MCF 10A (cell line): Measurements from ENCODE around the gene ASPSCR1. TPM values are rescaled to one million over a fixed set of nuclear protein-coding genes. Genes with fewer than 3 reads are reported as not detected.

Source experiments
- BruUV-seq: library from RNA; stranded (reverse); fragments of 400-500 nt; replicated peaks from 2 replicates; lab custom pipeline; 2021; lab: Mats Ljungman, UMichigan
- CTCF ChIA-PET: fragments of 300-600 bp; sonication (Branson Sonifier 250); formaldehyde crosslinking; extraction: SDS; loops from one replicate; lab custom pipeline; 2021; ENCODE audit warnings: antibody characterized with exemption, inconsistent platforms; lab: Yijun Ruan, JAX
- POLR2A ChIA-PET: fragments of 300-600, 350-650 bp; sonication (Branson Sonifier 250); formaldehyde crosslinking; extraction: SDS; loops from one replicate; lab custom pipeline; 2020; ENCODE audit warnings: antibody characterized with exemption, inconsistent platforms; lab: Yijun Ruan, JAX
- DNase-seq: peaks from one replicate; pipeline ENCODE4 v3.0.0-alpha.2; 2018; ENCODE audit not compliant: unreplicated experiment
- H3K27ac Mint-ChIP-seq: one replicate; pipeline ENCODE4 v1.8.0; 2022; ENCODE audit warnings: mild to moderate bottlenecking, low read depth, mixed read lengths; ENCODE audit not compliant: unreplicated experiment
- H3K27me3 Mint-ChIP-seq: one replicate; pipeline ENCODE4 v1.8.0; 2022; ENCODE audit warnings: mixed read lengths; ENCODE audit not compliant: insufficient read depth, unreplicated experiment
- H3K36me3 Mint-ChIP-seq: one replicate; pipeline ENCODE4 v1.8.0; 2022; ENCODE audit warnings: mild to moderate bottlenecking, moderate library complexity, mixed read lengths; ENCODE audit not compliant: insufficient read depth, unreplicated experiment
- H3K4me1 Mint-ChIP-seq: one replicate; pipeline ENCODE4 v1.8.0; 2022; ENCODE audit warnings: mixed read lengths; ENCODE audit not compliant: insufficient read depth, unreplicated experiment
- H3K4me3 Mint-ChIP-seq: one replicate; pipeline ENCODE4 v1.8.0; 2022; ENCODE audit warnings: mild to moderate bottlenecking, moderate library complexity, mixed read lengths; ENCODE audit not compliant: unreplicated experiment
- H3K9me3 Mint-ChIP-seq: one replicate; pipeline ENCODE4 v1.8.0; 2022; ENCODE audit warnings: mixed read lengths; ENCODE audit not compliant: unreplicated experiment
- intact Hi-C: fragments of 100-400 bp; cut with micrococcal nuclease; formaldehyde crosslinking; loops from 2 replicates; pipeline ENCODE4 v1.14.1; 2022
- total RNA-seq: library from RNA; stranded (reverse); gene quantifications from 2 replicates; pipeline ENCODE4 v1.2.3, GENCODE V29; 2022
- TF ChIP-seq, protein P1 (sequence below): fragments of 200-600 bp; IDR thresholded peaks from one replicate; pipeline ENCODE4 v1.8.0; 2022; ENCODE audit warnings: antibody characterized with exemption, mild to moderate bottlenecking; ENCODE audit not compliant: unreplicated experiment

The ASPSCR1 gene
- total RNA-seq, 1 experiment from 2014 or later, result 29.7 TPM

DNA sequence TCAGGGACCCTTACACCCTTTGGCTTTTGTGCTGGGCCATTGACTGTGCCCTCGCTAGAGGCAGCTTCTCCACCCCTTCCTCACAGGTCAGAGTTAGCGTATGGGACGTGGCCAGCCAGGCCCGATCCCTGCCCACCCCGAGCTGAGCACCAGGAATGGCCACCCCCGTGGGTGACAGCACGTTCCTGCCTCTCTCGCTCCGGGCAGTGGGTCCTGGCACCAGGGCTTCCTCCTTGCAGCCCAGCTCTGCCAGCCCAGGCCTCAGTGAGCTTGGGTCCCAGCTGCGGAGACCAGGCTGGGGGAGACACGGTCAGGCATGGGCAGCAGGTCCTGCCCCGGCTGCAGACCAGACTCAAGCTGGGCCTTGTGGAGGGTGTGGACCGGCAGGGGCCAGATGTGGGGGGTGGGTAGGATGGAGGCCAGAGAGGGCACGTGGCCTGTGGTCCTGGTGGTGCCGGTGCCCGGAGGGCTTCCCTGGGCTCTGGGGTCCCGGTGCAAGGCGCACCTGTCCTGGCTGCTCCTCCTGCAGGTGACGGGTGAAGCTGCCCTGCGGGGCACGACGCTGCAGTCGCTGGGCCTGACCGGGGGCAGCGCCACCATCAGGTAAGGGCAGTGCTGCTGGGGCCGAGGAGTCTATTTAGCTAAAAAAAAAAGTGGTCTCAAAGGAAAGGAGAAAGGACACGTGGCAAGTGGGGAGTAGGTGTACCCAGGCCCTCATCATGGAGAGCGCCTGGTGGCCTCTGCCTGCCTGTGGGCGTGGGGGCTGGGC lies 18.2 kb downstream of the ASPSCR1 start:
- POLR2A ChIA-PET, result no interaction called here
- no peak for DNase-seq
- H3K4me3 Mint-ChIP-seq, result no peak overlapping the region
- H3K27me3 Mint-ChIP-seq, result no peaks in the 10 kb centered on the region
- BruUV-seq, result no TSS peak
- H3K27ac Mint-ChIP-seq, result no peak overlapping the region
- H3K36me3 Mint-ChIP-seq, result peaks cover 6% of the 10 kb centered on the region
- intact Hi-C loops, result no loop called here
- peaks cover 11% of the 10 kb centered on the region for H3K4me1 Mint-ChIP-seq
- H3K9me3 Mint-ChIP-seq, result no peaks in the 10 kb centered on the region
- CTCF ChIA-PET, result interaction anchor here (0.6 to 1.0 kb wide), 3 partner anchors 18 to 34 kb away, joined by 3 read pairs; no protein-coding TSS in a partner anchor
- TF ChIP-seq, protein P1, sequence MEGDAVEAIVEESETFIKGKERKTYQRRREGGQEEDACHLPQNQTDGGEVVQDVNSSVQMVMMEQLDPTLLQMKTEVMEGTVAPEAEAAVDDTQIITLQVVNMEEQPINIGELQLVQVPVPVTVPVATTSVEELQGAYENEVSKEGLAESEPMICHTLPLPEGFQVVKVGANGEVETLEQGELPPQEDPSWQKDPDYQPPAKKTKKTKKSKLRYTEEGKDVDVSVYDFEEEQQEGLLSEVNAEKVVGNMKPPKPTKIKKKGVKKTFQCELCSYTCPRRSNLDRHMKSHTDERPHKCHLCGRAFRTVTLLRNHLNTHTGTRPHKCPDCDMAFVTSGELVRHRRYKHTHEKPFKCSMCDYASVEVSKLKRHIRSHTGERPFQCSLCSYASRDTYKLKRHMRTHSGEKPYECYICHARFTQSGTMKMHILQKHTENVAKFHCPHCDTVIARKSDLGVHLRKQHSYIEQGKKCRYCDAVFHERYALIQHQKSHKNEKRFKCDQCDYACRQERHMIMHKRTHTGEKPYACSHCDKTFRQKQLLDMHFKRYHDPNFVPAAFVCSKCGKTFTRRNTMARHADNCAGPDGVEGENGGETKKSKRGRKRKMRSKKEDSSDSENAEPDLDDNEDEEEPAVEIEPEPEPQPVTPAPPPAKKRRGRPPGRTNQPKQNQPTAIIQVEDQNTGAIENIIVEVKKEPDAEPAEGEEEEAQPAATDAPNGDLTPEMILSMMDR, result no peak

DNA sequence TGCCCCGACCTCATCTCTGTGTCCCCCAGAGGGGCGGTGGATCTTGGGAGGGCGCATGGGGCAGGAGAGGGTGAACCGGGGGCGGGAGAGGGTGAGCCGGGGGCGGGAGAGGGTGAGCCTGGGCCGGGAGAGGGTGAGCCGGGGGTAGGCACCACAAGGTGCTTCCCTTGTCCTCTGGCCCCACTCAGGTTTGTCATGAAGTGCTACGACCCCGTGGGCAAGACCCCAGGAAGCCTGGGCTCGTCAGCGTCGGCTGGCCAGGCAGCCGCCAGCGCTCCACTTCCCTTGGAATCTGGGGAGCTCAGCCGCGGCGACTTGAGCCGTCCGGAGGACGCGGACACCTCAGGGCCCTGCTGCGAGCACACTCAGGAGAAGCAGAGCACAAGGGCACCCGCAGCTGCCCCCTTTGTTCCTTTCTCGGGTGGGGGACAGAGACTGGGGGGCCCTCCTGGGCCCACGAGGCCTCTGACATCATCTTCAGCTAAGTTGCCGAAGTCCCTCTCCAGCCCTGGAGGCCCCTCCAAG lies 18.9 kb downstream of the ASPSCR1 start:
- DNase-seq, result no peak
- CTCF ChIA-PET, result interaction anchor here (0.6 kb wide), 1 partner anchor 18 kb away, joined by 3 read pairs; no protein-coding TSS in a partner anchor
- peaks cover 5% of the 10 kb centered on the region for H3K36me3 Mint-ChIP-seq
- intact Hi-C loops, result no loop called here
- no peak overlapping the region for H3K4me3 Mint-ChIP-seq
- H3K9me3 Mint-ChIP-seq, result no peaks in the 10 kb centered on the region
- POLR2A ChIA-PET, result no interaction called here
- no TSS peak for BruUV-seq
- peaks cover 4% of the 10 kb centered on the region for H3K4me1 Mint-ChIP-seq
- TF ChIP-seq, protein P1, result no peak
- no peak overlapping the region for H3K27ac Mint-ChIP-seq
- no peaks in the 10 kb centered on the region for H3K27me3 Mint-ChIP-seq

DNA sequence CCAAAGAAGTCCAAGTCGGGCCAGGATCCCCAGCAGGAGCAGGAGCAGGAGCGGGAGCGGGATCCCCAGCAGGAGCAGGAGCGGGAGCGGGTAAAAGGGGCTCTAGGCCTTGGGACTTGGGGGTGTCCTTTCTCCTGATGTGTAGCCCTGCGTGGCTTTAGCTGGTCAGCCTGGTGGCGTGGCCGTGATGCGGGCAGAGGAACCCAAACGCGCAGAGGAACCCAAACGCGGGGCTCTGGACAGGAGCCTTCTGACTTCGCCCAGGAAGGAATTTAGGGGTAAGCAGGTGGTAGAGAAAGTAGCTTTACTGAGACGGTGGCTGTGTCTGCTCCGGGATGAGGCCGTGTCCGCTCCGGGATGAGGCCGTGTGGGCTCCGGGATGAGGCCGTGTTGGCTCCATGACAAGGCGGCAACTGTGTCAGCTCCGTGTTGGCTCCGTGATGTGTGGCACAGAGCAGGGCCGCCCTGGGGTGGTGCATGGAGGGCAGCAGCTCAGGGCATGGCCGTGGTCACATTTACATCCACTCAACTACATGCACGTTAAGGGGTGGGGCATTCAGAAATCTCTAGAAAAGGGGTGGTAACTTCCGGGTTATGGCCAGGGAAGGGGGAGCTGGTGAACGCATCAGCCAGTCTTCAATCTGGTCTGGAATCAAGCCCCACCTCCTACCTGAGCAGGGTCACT lies 19.5 kb downstream of the ASPSCR1 start:
- CTCF ChIA-PET, result interaction anchor here (0.6 to 0.7 kb wide), 4 partner anchors 17 to 39 kb away, joined by 3 to 6 read pairs (median 4); no protein-coding TSS in a partner anchor
- intact Hi-C loops, result no loop called here
- no peak overlapping the region for H3K4me3 Mint-ChIP-seq
- H3K27me3 Mint-ChIP-seq, result no peaks in the 10 kb centered on the region
- POLR2A ChIA-PET, result no interaction called here
- H3K36me3 Mint-ChIP-seq, result peaks cover 5% of the 10 kb centered on the region
- no peak overlapping the region for H3K27ac Mint-ChIP-seq
- no peak for DNase-seq
- no peaks in the 10 kb centered on the region for H3K9me3 Mint-ChIP-seq
- no peaks in the 10 kb centered on the region for H3K4me1 Mint-ChIP-seq
- TF ChIP-seq, protein P1, result no peak
- no TSS peak for BruUV-seq

DNA sequence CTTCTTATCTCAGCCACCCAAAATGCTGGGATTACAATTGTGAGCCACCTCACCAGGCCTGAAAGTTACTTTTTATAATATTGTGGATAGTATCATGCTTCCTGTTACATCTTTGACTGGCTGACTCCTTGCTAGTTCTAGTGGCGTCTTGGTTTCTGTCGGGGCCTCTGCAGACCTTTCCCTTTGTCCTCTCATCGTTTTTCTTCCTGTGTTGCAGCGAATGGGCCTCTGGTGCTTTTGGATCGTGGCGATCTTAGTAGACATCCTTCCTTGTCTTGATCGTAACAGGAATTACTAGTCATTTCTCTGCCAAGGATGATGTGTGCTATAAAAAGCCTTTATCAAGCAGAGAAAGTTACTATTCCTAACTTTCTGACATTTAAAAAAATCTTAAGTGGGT lies 20.8 kb downstream of the ASPSCR1 start:
- Mint-ChIP-seq H3K4me3 (no peak overlapping the region), H3K27ac (no peak overlapping the region), H3K9me3 (no peaks in the 10 kb centered on the region), H3K27me3 (no peaks in the 10 kb centered on the region), H3K4me1 (no peaks in the 10 kb centered on the region), H3K36me3 (peaks cover 5% of the 10 kb centered on the region)
- POLR2A ChIA-PET, result no interaction called here
- intact Hi-C loops, result no loop called here
- CTCF ChIA-PET, result no interaction called here
- no TSS peak for BruUV-seq
- no peak for DNase-seq
- TF ChIP-seq, protein P1, result no peak
